Aorta (tissue), 5 donors: ENCODE results near the gene CD109. TPM values are rescaled to one million over a fixed set of nuclear protein-coding genes. Genes with fewer than 3 reads are reported as not detected.

ENCODE experiments used
- ATAC-seq: fragments of 200-7000 bp; cut with Tn5 transposase; one replicate; pipeline ENCODE4 v1.9.1; 2022; ENCODE audit warnings: moderate library complexity; ENCODE audit not compliant: low FRiP score
- DNase-seq, 2 donors: peaks; one replicate each; pipeline ENCODE4 v3.0.0-alpha.2; 2020
- H3K27ac ChIP-seq, 2 donors: one replicate each; pipeline ENCODE4 v1.5.1; 2013; ENCODE audit warnings: low read length in 2 of 2, mild to moderate bottlenecking in 2 of 2, moderate library complexity in 2 of 2, control low read depth in 1 of 2, inconsistent platforms in 1 of 2, low read depth in 1 of 2
- H3K27me3 ChIP-seq, 2 donors: one replicate each; pipeline ENCODE4 v1.6.1; 2013; ENCODE audit warnings: control low read depth in 1 of 2, low read length in 1 of 2, mild to moderate bottlenecking in 1 of 2, moderate library complexity in 1 of 2; ENCODE audit not compliant: insufficient read depth in 2 of 2, control insufficient read depth in 1 of 2
- H3K36me3 ChIP-seq, 2 donors: one replicate each; pipeline ENCODE4 v1.6.1; 2013; ENCODE audit warnings: control low read depth in 1 of 2, low read length in 1 of 2, mild to moderate bottlenecking in 1 of 2; ENCODE audit not compliant: insufficient read depth in 2 of 2, control insufficient read depth in 1 of 2
- H3K4me1 ChIP-seq, 2 donors: one replicate each; pipeline ENCODE4 v1.6.1; 2013; ENCODE audit warnings: low read length in 2 of 2, control low read depth in 1 of 2, mild to moderate bottlenecking in 1 of 2, moderate library complexity in 1 of 2; ENCODE audit not compliant: insufficient read depth in 2 of 2, control insufficient read depth in 1 of 2
- H3K4me3 ChIP-seq, 2 donors: one replicate each; pipeline ENCODE4 v1.5.1; 2013; ENCODE audit warnings: low read length in 2 of 2, control low read depth in 1 of 2, mild to moderate bottlenecking in 1 of 2
- H3K9me3 ChIP-seq: one replicate; pipeline ENCODE4 v1.6.1; 2013; ENCODE audit warnings: mild to moderate bottlenecking, low read length; ENCODE audit not compliant: control insufficient read depth
- WGBS, 2 donors: extraction: QIAGEN DNeasy Blood & Tissue Kit; methylation state at CpG; one replicate each; pipeline ENCODE4 v1.1.7; 2013; 5-methylcytosine and 5-hydroxymethylcytosine counted together
- intact Hi-C, 2 donors: fragments of 100-400 bp; cut with DNase I; formaldehyde crosslinking; loops; one replicate each; pipeline versions ENCODE4 v1.14.2 to v1.15.0; 2022
- polyA plus RNA-seq, 2 donors: library from polyadenylated mRNA; stranded (reverse); fragments of 200-250 nt; gene quantifications; one replicate each; pipeline ENCODE4 v1.2.3, GENCODE V29; 2013
- total RNA-seq, 2 donors: library from RNA; stranded (reverse); fragmentation: NEBNext Ultra II Directional; extraction: Animal tissue kit (Norgen Biotek cat#: 25700); gene quantifications; one replicate each; pipeline ENCODE4 v1.2.1, GENCODE V29; 2021
- donor health status: healthy with polysubstance abuse.
- donor health status: Bipolar disorder and iron deficiency.
- donor health status: DM: no; HTN: no; CAD: no.
- donor health status: DM: no; HTN: no; CAD: no.
- donor health status: DM: yes; HTN: yes; CAD: no.

Gene CD109
- total and polyA plus RNA-seq, 4 donors, result 1.9 to 29.8 (median 15.2) TPM

- Histone ChIP-seq H3K4me3 (peak overlapping the region in 1 of 2 donors; percentile 14), H3K9me3 (no peaks in the 10 kb centered on the region), H3K27me3 (no peaks in the 10 kb centered on the region), H3K36me3 (no peaks in the 10 kb centered on the region), H3K27ac (no peak overlapping the region), H3K4me1 (peaks cover 0 to 2% of the 10 kb centered on the region in 2 donors)
- DNase-seq, result no peak
- 89 to 91% methylated on average over 10 of the region's 10 CpGs for WGBS, 2 donors
- ATAC-seq, result no peak
- intact Hi-C loops, result no loop called here
These were observed 1.1 kb downstream of the CD109 start for GRCh38 chr6:73696966-73697655.

DNA sequence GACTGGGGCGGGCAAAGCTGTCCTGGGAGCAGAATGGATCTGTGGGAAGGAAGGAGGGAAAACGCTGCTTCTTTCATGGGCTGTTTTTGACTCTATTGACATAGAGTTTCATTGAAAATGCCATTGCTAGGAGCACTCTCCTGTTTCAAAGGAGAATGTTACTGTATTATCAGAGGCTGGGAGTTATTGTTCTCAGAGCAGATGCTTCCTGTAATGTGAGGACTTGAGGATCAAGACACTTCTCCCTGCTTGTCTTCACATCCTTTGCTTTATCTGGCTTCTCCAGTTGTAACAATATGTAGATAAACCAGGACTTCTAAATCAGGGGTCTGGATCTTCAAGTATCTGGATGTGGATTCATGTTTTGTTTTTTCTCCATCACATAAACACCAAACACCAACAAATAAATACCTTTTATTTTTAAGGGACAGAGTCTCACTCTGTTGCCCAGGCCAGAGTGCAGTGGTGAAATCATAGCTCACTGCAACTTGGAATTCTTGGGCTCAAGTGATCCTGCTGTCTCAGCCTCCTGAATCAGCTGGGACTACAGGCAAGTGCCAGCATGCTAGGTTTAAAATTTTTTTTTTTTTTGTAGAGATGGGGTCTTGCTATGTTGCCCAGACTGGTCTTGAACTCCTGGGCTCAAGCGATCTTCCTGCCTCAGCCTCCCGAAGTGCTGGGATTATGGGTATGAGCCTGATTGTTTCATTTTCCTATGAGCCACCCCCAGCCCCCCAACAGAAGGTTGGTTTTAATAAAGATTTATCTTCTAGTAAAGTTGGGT is 3.9 kb downstream of the CD109 start:
- no peak overlapping the region for H3K4me3 ChIP-seq
- H3K4me1 ChIP-seq, result no peaks in the 10 kb centered on the region
- ATAC-seq (no peak), DNase-seq (no peak)
- no peaks in the 10 kb centered on the region for H3K9me3 ChIP-seq
- 94 to 98% methylated on average over 4 of the region's 4 CpGs for WGBS, 2 donors
- no peaks in the 10 kb centered on the region for H3K27me3 ChIP-seq
- intact Hi-C loops, result no loop called here
- no peak overlapping the region for H3K27ac ChIP-seq
- H3K36me3 ChIP-seq, result no peaks in the 10 kb centered on the region

DNA sequence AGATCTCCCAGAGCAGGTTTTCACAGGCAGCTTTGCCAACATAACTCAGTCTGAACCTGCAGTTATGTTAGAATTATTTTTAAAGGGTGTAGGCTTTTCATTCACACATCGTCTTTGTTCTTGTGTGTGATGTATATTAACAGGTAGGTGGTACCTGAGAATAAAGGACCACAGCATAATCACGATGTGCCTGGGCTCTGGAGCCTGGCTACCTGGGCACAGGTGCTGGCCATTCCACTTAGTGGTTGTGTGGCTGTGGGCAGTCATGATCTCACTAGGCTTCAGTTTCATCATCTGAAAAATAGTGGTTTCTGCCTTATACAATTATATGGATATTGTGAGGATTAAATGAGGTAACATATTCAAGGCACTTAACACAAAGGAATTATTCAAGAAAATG is 6.4 kb downstream of the CD109 start:
- Histone ChIP-seq H3K27ac (no peak overlapping the region), H3K36me3 (no peaks in the 10 kb centered on the region), H3K4me3 (no peak overlapping the region), H3K27me3 (no peaks in the 10 kb centered on the region), H3K4me1 (no peaks in the 10 kb centered on the region), H3K9me3 (no peaks in the 10 kb centered on the region)
- DNase-seq (no peak), ATAC-seq (no peak)
- intact Hi-C loops, result no loop called here
- 31 to 66% methylated on average over 2 of the region's 2 CpGs for WGBS, 2 donors

DNA sequence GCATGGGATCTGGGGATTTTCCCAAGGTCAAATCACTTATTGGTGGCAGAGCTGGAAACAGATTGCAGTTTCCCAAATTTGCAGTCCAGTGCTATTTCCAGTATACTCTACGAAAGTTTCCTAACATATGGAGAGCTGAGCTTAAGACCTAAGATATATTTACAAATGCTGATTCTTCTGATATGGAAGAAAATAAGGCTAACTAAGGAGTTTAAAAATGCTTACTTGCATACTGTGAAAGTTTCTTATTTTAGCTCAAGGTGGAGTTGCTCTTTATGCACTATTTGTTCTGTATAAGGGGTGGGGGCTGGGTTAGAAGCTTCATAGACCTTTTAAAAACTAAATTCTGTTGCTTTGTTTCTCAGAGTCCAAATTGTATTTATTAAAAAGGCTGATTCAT is 7.5 kb downstream of the CD109 start:
- no peak overlapping the region for H3K27ac ChIP-seq
- no peaks in the 10 kb centered on the region for H3K27me3 ChIP-seq
- intact Hi-C loops, result no loop called here
- ATAC-seq, result no peak
- DNase-seq, result no peak
- WGBS, 2 donors, result 93 to 96% methylated on average over 1 of the region's 1 CpG
- H3K36me3 ChIP-seq, result no peaks in the 10 kb centered on the region
- no peaks in the 10 kb centered on the region for H3K4me1 ChIP-seq
- H3K4me3 ChIP-seq, result no peak overlapping the region
- no peaks in the 10 kb centered on the region for H3K9me3 ChIP-seq

GRCh38 chr6:73704260-73704659 is 8.3 kb downstream of the CD109 start:
- intact Hi-C loops, result no loop called here
- 87% methylated on average over 8 of the region's 8 CpGs for WGBS, 2 donors
- Histone ChIP-seq H3K27ac (no peak overlapping the region), H3K4me1 (no peaks in the 10 kb centered on the region), H3K4me3 (no peak overlapping the region), H3K27me3 (no peaks in the 10 kb centered on the region), H3K36me3 (no peaks in the 10 kb centered on the region), H3K9me3 (no peaks in the 10 kb centered on the region)
- no peak for DNase-seq
- ATAC-seq, result no peak

DNA sequence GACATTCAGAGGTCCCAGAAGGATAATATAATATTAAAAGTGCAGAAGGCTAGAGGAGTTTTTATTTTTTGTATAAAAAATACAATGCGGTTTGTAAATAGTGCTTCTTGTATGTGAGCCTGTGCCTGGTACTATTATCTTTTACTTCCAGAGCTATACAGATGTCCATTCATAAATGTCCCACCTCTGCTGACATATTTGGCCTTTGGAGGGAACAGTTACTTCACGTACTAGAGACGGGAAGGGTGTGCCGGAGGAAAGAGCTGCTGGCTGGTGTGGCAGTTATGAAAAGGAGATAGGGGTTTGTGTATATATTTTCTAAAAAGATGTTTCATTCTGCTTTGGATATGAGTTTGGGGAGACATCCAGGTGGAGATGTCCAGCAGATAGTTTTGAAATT is 8.8 kb downstream of the CD109 start:
- ATAC-seq, result no peak
- intact Hi-C loops, result no loop called here

DNA sequence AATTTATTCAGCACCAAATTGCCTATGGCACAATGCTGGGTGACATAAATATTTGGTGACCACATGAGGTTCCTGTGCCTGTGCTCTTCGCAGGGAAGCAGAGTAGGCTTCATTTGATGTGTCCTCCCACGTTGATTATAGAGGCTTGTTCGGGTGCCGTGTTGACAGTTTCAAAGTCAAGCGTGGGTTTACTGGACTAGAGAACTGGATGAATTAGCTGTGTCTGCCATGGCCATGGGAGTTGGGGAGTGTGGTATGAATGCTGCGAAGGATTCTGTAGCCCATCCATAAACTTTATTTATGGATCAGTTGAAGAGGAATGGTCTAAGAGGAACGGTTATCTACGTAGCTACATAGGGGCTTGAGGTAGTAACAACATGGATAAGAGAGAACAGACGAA is 11.0 kb downstream of the CD109 start:
- intact Hi-C loops, result no loop called here
- no peaks in the 10 kb centered on the region for H3K27me3 ChIP-seq
- H3K4me1 ChIP-seq, result no peaks in the 10 kb centered on the region
- DNase-seq, result no peak
- H3K4me3 ChIP-seq, result no peak overlapping the region
- H3K27ac ChIP-seq, result no peak overlapping the region
- H3K36me3 ChIP-seq, result no peaks in the 10 kb centered on the region
- no peaks in the 10 kb centered on the region for H3K9me3 ChIP-seq
- WGBS, 2 donors, result 91 to 92% methylated on average over 9 of the region's 9 CpGs
- ATAC-seq, result no peak

More for the DNA sequence above, 8.8 kb downstream of the CD109 start:
- H3K27me3 ChIP-seq, result no peaks in the 10 kb centered on the region
- DNase-seq, result no peak
- WGBS, 2 donors, result 91 to 95% methylated on average over 4 of the region's 4 CpGs
- H3K4me1 ChIP-seq, result no peaks in the 10 kb centered on the region
- H3K4me3 ChIP-seq, result no peak overlapping the region
- H3K9me3 ChIP-seq, result no peaks in the 10 kb centered on the region
- H3K36me3 ChIP-seq, result no peaks in the 10 kb centered on the region
- no peak overlapping the region for H3K27ac ChIP-seq

GRCh38 chr6:73710470-73710869 is 14.5 kb downstream of the CD109 start:
- intact Hi-C loops, result no loop called here
- Histone ChIP-seq H3K27ac (no peak overlapping the region), H3K27me3 (no peaks in the 10 kb centered on the region), H3K36me3 (no peaks in the 10 kb centered on the region), H3K4me3 (no peak overlapping the region), H3K4me1 (no peaks in the 10 kb centered on the region), H3K9me3 (no peaks in the 10 kb centered on the region)
- 85 to 87% methylated on average over 2 of the region's 2 CpGs for WGBS, 2 donors
- ATAC-seq (no peak), DNase-seq (no peak)

DNA sequence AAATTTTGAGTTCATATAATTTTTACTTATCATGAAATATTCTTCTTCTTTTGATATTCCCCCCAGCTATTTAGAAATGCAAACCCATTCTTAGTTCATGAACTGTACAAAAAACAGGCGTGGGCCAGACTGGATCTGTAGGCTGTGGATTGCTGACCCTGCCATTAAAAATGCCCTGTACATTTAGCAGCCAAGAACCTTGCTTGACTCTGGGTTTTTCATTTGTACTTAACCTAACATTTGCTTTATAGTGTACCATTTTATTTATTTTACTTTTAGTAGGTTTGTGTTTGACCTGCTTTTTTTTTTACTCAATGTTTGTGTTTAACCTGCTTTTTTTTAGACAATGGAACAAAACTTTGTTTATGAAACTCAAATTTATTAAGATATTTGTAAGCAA is 14.9 kb downstream of the CD109 start:
- Histone ChIP-seq H3K4me1 (no peaks in the 10 kb centered on the region), H3K36me3 (no peaks in the 10 kb centered on the region), H3K27ac (no peak overlapping the region), H3K27me3 (no peaks in the 10 kb centered on the region), H3K9me3 (no peaks in the 10 kb centered on the region), H3K4me3 (no peak overlapping the region)
- DNase-seq (no peak), ATAC-seq (no peak)
- WGBS, 2 donors, result 92 to 98% methylated on average over 1 of the region's 1 CpG
- intact Hi-C loops, result no loop called here
